ENCODE results near the gene METTL17. TPM values are rescaled to one million over a fixed set of nuclear protein-coding genes. Genes with fewer than 3 reads are reported as not detected.

METTL17 gene
- total and polyA plus RNA-seq, 2 of the 13 experiments (the other 11 are each of a cell fraction or from before 2014, with no cell fraction given) = 122 to 199 TPM

DNA sequence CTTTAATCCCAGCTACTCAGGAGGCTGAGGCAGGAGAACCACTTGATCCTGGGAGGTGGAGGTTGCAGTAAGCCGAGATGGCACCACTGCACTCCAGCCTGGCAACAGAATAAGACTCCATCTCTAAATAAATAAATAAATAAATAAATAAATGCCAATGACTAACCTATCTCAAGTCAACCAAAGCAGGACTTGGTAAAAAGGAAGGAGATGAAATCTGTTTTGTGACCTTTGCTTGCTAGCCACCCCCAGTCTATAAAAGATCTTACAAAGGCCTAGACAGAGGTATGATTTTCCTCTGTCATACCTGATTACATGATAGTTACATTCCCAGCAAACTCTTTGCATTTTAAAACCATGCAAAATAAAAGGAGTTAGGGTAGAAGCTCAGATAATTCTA, 13.5 kb upstream of the METTL17 start (continued):
- TF ChIP-seq, protein P1, sequence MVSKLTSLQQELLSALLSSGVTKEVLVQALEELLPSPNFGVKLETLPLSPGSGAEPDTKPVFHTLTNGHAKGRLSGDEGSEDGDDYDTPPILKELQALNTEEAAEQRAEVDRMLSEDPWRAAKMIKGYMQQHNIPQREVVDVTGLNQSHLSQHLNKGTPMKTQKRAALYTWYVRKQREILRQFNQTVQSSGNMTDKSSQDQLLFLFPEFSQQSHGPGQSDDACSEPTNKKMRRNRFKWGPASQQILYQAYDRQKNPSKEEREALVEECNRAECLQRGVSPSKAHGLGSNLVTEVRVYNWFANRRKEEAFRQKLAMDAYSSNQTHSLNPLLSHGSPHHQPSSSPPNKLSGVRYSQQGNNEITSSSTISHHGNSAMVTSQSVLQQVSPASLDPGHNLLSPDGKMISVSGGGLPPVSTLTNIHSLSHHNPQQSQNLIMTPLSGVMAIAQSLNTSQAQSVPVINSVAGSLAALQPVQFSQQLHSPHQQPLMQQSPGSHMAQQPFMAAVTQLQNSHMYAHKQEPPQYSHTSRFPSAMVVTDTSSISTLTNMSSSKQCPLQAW (CRISPR knock-in tag; IDR thresholded peaks at IDR 0.05) = no peak
- TF ChIP-seq TRIM24 (CRISPR knock-in tag; IDR thresholded peaks at IDR 0.05) = no peak
- TF ChIP-seq RFX1 (IDR thresholded peaks at IDR 0.05) = no peak
- TF ChIP-seq RFXANK (CRISPR knock-in tag; IDR thresholded peaks at IDR 0.05) = no peak
- no peak for TF ChIP-seq NR2F1 (CRISPR knock-in tag; IDR thresholded peaks at IDR 0.05)
- TF ChIP-seq RXRA (CRISPR knock-in tag; IDR thresholded peaks at IDR 0.05) = no peak

DNA sequence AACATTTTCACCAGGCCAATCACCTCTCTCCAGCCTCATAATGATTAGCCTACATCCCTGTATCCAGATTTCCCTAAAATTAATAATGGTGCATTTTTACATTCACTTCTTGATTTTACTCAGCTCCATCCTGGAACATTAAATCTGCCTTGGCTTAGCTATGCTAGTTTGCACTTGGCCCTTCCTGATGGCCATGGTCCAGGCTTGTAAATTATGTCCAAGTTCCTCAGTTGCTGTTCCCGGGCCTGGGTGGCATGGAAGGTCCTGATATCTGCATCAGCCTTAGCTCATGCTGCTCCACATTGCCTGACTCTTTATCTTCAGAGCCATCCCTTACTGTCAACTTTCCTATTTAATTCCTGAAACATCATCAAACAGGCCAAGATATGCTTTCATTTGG, 11.1 kb upstream of the METTL17 start:
- Histone ChIP-seq H3K9me3 (ENCODE audit: low read length) (no peaks in the 10 kb centered on the region), H3K27me3 (ENCODE audit: control insufficient read depth in 1 of 2, insufficient read depth in 2 of 2, low read length in 2 of 2) (peaks cover 1 to 9% of the 10 kb centered on the region in 2 experiments; a peak in 1 of 5 replicates), H3K36me3 (replicated peaks in 1 of 2; ENCODE audit: control insufficient read depth in 1 of 2, insufficient read depth in 2 of 2, low read length in 2 of 2) (no peaks in the 10 kb centered on the region), H3K27ac (ENCODE audit: extremely low read length, insufficient read depth, low read length) (no peak overlapping the region), H3K9ac (ENCODE audit: insufficient read depth, low read depth, low read length) (no peak overlapping the region), H4K20me1 (ENCODE audit: insufficient read depth, low read length) (no peaks in the 10 kb centered on the region), H3K79me2 (ENCODE audit: insufficient read depth, low read length) (no peaks in the 10 kb centered on the region), H2AFZ (ENCODE audit: low read length) (no peak overlapping the region), H3K4me3 (replicated peaks in 1 of 3; ENCODE audit: insufficient read depth in 1 of 3, low read depth in 2 of 3, low read length in 3 of 3) (no peak overlapping the region), H3K4me1 (ENCODE audit: insufficient read depth, low read length) (peaks cover 28% of the 10 kb centered on the region), H3K4me2 (ENCODE audit: low read depth, low read length) (no peak overlapping the region)
- WGBS (ENCODE audit: low lambda C conversion rate) = 0% methylated on average over 1 of the region's 1 CpG
- in situ Hi-C loops (cut with HindIII; ENCODE audit: extremely low pct_ligation_motif_present, low pct_unique_long_range_greater_than_20kb) (loop anchor here (10.0 to 25.0 kb wide), 2 partner anchors 514 to 641 kb away; partner anchors contain the start of genes CCNB1IP1, PARP2, PIP4P1 and PNP), intact Hi-C loops (cut with micrococcal nuclease; ENCODE audit: unreplicated experiment) (no loop called here)
- DNase-seq (ENCODE audit: low spot score) (no peak), ATAC-seq (no peak), FAIRE-seq (no peak)
- no TSS peak for BruUV-seq (replicated peaks)
- ChIA-PET CTCF (ENCODE audit: low intra/inter-chr PET ratio, low total read pairs) (no interaction called here), POLR2A (no interaction called here)
- no peak for TF ChIP-seq ARNT (IDR thresholded peaks at IDR 0.05)
- no peak for TF ChIP-seq DNMT1 (CRISPR knock-in tag; IDR thresholded peaks at IDR 0.05)
- no peak for TF ChIP-seq PPARG (CRISPR knock-in tag; conservative IDR thresholded peaks at IDR 0.05)
- TF ChIP-seq, protein P2, sequence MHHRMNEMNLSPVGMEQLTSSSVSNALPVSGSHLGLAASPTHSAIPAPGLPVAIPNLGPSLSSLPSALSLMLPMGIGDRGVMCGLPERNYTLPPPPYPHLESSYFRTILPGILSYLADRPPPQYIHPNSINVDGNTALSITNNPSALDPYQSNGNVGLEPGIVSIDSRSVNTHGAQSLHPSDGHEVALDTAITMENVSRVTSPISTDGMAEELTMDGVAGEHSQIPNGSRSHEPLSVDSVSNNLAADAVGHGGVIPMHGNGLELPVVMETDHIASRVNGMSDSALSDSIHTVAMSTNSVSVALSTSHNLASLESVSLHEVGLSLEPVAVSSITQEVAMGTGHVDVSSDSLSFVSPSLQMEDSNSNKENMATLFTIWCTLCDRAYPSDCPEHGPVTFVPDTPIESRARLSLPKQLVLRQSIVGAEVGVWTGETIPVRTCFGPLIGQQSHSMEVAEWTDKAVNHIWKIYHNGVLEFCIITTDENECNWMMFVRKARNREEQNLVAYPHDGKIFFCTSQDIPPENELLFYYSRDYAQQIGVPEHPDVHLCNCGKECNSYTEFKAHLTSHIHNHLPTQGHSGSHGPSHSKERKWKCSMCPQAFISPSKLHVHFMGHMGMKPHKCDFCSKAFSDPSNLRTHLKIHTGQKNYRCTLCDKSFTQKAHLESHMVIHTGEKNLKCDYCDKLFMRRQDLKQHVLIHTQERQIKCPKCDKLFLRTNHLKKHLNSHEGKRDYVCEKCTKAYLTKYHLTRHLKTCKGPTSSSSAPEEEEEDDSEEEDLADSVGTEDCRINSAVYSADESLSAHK (CRISPR knock-in tag; IDR thresholded peaks at IDR 0.05; ENCODE audit: borderline replicate concordance) = no peak
- TF ChIP-seq NFE2 (CRISPR knock-in tag; IDR thresholded peaks at IDR 0.05) = no peak
- TF ChIP-seq, protein P3, sequence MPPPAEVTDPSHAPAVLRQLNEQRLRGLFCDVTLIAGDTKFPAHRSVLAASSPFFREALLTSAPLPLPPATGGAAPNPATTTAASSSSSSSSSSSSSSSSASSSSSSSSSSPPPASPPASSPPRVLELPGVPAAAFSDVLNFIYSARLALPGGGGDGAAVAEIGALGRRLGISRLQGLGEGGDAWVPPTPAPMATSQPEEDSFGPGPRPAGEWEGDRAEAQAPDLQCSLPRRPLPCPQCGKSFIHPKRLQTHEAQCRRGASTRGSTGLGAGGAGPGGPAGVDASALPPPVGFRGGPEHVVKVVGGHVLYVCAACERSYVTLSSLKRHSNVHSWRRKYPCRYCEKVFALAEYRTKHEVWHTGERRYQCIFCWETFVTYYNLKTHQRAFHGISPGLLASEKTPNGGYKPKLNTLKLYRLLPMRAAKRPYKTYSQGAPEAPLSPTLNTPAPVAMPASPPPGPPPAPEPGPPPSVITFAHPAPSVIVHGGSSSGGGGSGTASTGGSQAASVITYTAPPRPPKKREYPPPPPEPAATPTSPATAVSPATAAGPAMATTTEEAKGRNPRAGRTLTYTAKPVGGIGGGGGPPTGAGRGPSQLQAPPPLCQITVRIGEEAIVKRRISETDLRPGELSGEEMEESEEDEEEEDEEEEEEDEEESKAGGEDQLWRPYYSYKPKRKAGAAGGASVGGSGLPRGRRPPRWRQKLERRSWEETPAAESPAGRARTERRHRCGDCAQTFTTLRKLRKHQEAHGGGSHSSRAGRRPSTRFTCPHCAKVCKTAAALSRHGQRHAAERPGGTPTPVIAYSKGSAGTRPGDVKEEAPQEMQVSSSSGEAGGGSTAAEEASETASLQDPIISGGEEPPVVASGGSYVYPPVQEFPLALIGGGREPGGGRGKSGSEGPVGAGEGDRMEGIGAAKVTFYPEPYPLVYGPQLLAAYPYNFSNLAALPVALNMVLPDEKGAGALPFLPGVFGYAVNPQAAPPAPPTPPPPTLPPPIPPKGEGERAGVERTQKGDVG (CRISPR knock-in tag; IDR thresholded peaks at IDR 0.05; ENCODE audit: borderline replicate concordance) = no peak
- no peak for TF ChIP-seq ZNF737 (CRISPR knock-in tag; IDR thresholded peaks at IDR 0.05; ENCODE audit: borderline replicate concordance)
- TF ChIP-seq ZNF180 (CRISPR knock-in tag; IDR thresholded peaks at IDR 0.05; ENCODE audit: borderline replicate concordance, low read depth) = no peak
- TF ChIP-seq ZSCAN20 (CRISPR knock-in tag; IDR thresholded peaks at IDR 0.05; ENCODE audit: borderline replicate concordance) = no peak
- TF ChIP-seq, protein P4, sequence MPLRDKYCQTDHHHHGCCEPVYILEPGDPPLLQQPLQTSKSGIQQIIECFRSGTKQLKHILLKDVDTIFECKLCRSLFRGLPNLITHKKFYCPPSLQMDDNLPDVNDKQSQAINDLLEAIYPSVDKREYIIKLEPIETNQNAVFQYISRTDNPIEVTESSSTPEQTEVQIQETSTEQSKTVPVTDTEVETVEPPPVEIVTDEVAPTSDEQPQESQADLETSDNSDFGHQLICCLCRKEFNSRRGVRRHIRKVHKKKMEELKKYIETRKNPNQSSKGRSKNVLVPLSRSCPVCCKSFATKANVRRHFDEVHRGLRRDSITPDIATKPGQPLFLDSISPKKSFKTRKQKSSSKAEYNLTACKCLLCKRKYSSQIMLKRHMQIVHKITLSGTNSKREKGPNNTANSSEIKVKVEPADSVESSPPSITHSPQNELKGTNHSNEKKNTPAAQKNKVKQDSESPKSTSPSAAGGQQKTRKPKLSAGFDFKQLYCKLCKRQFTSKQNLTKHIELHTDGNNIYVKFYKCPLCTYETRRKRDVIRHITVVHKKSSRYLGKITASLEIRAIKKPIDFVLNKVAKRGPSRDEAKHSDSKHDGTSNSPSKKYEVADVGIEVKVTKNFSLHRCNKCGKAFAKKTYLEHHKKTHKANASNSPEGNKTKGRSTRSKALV (CRISPR knock-in tag; IDR thresholded peaks at IDR 0.05) = no peak

Measured in HepG2 (cell line).